ENCODE data around the gene SMIM23.
"Not testable (repeated sequence)": the region's sequence is repeated elsewhere in the genome, so short reads cannot be mapped to it uniquely, and the experiment has no call there.

Gene SMIM23

GRCh38 chr5:171774418-171774817 is 11.2 kb upstream of the SMIM23 start:
- DNase-seq, result no peak

GRCh38 chr5:171776213-171776612 is 9.4 kb upstream of the SMIM23 start:
- no peak for DNase-seq

GRCh38 chr5:171776770-171777759 is 8.6 kb upstream of the SMIM23 start:
- DNase-seq, result no peak

- DNase-seq, result not testable (repeated sequence)
These were observed 3.9 kb upstream of the SMIM23 start for GRCh38 chr5:171781744-171782143.

- DNase-seq, result no peak
These were observed 3.2 kb upstream of the SMIM23 start for GRCh38 chr5:171782332-171782966.

GRCh38 chr5:171783051-171783450 is 2.6 kb upstream of the SMIM23 start:
- DNase-seq, result no peak

GRCh38 chr5:171789353-171789752 is 3.7 kb downstream of the SMIM23 start:
- no peak for DNase-seq

GRCh38 chr5:171790408-171790807 is 4.8 kb downstream of the SMIM23 start:
- DNase-seq, result no peak

- no peak for DNase-seq
These were observed 8.9 kb downstream of the SMIM23 start for GRCh38 chr5:171794470-171794960.

GRCh38 chr5:171795381-171795780 is 9.8 kb downstream of the SMIM23 start:
- DNase-seq, result no peak

- DNase-seq, result no peak
These were observed 10.8 kb downstream of the SMIM23 start for GRCh38 chr5:171796436-171796835.

GRCh38 chr5:171797543-171797942 is 11.9 kb downstream of the SMIM23 start:
- no peak for DNase-seq

- DNase-seq, result no peak
These were observed 12.8 kb downstream of the SMIM23 start for GRCh38 chr5:171798418-171798817.

- DNase-seq, result no peak
These were observed 16.2 kb downstream of the SMIM23 start for GRCh38 chr5:171801839-171802238.

GRCh38 chr5:171805746-171806145 is 20.1 kb downstream of the SMIM23 start:
- no peak for DNase-seq

GRCh38 chr5:171806976-171807747 is 21.5 kb downstream of the SMIM23 start:
- DNase-seq, result no peak

- no peak for DNase-seq
These were observed 22.8 kb downstream of the SMIM23 start for GRCh38 chr5:171808453-171808852.

GRCh38 chr5:171808951-171809350 is 23.3 kb downstream of the SMIM23 start:
- DNase-seq, result no peak

GRCh38 chr5:171810227-171810626 is 24.6 kb downstream of the SMIM23 start:
- DNase-seq, result no peak

- DNase-seq, result no peak
These were observed 27.7 kb downstream of the SMIM23 start for GRCh38 chr5:171813270-171813669.

- DNase-seq, result no peak
These were observed 28.3 kb downstream of the SMIM23 start for GRCh38 chr5:171813813-171814490.

- no peak for DNase-seq
These were observed 31.0 kb downstream of the SMIM23 start for GRCh38 chr5:171816666-171817065.

- DNase-seq, result no peak
These were observed 34.9 kb downstream of the SMIM23 start for GRCh38 chr5:171820561-171820960.
